ENCODE measurements around the gene MAN1C1. TPM values are rescaled to one million over a fixed set of nuclear protein-coding genes. Genes with fewer than 3 reads are reported as not detected.

MAN1C1 gene
- total RNA-seq, 1 donor from 2014 or later: 5.4 TPM

- Mint-ChIP-seq H3K27me3 (ENCODE audit: unreplicated experiment) (peaks cover 6% of the 10 kb centered on the region), H3K27ac (ENCODE audit: unreplicated experiment) (peak overlapping the region; percentile 34), H3K9me3 (ENCODE audit: unreplicated experiment) (no peaks in the 10 kb centered on the region), H3K36me3 (ENCODE audit: unreplicated experiment) (no peaks in the 10 kb centered on the region), H3K4me3 (ENCODE audit: unreplicated experiment) (no peak overlapping the region), H3K4me1 (ENCODE audit: low read depth, unreplicated experiment) (peaks cover 49% of the 10 kb centered on the region)
- no peak for DNase-seq
- no peak for TF ChIP-seq CTCF (IDR thresholded peaks at IDR 0.05; ENCODE audit: partially characterized antibody, unreplicated experiment)
Observed at GRCh38 chr1:25704267-25704691, 87.7 kb downstream of the MAN1C1 start.

- H3K4me1 Mint-ChIP-seq (ENCODE audit: low read depth, unreplicated experiment): peaks cover 36% of the 10 kb centered on the region
- peaks cover 2% of the 10 kb centered on the region for H3K9me3 Mint-ChIP-seq (ENCODE audit: unreplicated experiment)
- H3K27ac Mint-ChIP-seq (ENCODE audit: unreplicated experiment): no peak overlapping the region
- no peak for TF ChIP-seq CTCF (IDR thresholded peaks at IDR 0.05; ENCODE audit: partially characterized antibody, unreplicated experiment)
- no peaks in the 10 kb centered on the region for H3K27me3 Mint-ChIP-seq (ENCODE audit: unreplicated experiment)
- no peak for DNase-seq
- no peak overlapping the region for H3K4me3 Mint-ChIP-seq (ENCODE audit: unreplicated experiment)
- no peaks in the 10 kb centered on the region for H3K36me3 Mint-ChIP-seq (ENCODE audit: unreplicated experiment)
Observed at GRCh38 chr1:25705699-25706098, 89.1 kb downstream of the MAN1C1 start.

GRCh38 chr1:25706146-25707089, 89.8 kb downstream of the MAN1C1 start:
- no peaks in the 10 kb centered on the region for H3K36me3 Mint-ChIP-seq (ENCODE audit: unreplicated experiment)
- peaks cover 33% of the 10 kb centered on the region for H3K4me1 Mint-ChIP-seq (ENCODE audit: low read depth, unreplicated experiment)
- no peak for TF ChIP-seq CTCF (IDR thresholded peaks at IDR 0.05; ENCODE audit: partially characterized antibody, unreplicated experiment)
- peaks cover 2% of the 10 kb centered on the region for H3K9me3 Mint-ChIP-seq (ENCODE audit: unreplicated experiment)
- peak overlapping the region; percentile 63 for H3K4me3 Mint-ChIP-seq (ENCODE audit: unreplicated experiment)
- no peak for DNase-seq
- H3K27me3 Mint-ChIP-seq (ENCODE audit: unreplicated experiment): no peaks in the 10 kb centered on the region
- no peak overlapping the region for H3K27ac Mint-ChIP-seq (ENCODE audit: unreplicated experiment)

GRCh38 chr1:25707280-25708016, 90.9 kb downstream of the MAN1C1 start:
- peaks cover 31% of the 10 kb centered on the region for H3K4me1 Mint-ChIP-seq (ENCODE audit: low read depth, unreplicated experiment)
- H3K27me3 Mint-ChIP-seq (ENCODE audit: unreplicated experiment): no peaks in the 10 kb centered on the region

More at GRCh38 chr1:25707280-25708016, 90.9 kb downstream of the MAN1C1 start:
- H3K27ac Mint-ChIP-seq (ENCODE audit: unreplicated experiment): peak overlapping the region; percentile 82
- no peak for DNase-seq
- no peaks in the 10 kb centered on the region for H3K36me3 Mint-ChIP-seq (ENCODE audit: unreplicated experiment)
- no peak for TF ChIP-seq CTCF (IDR thresholded peaks at IDR 0.05; ENCODE audit: partially characterized antibody, unreplicated experiment)
- peak overlapping the region; percentile 63 for H3K4me3 Mint-ChIP-seq (ENCODE audit: unreplicated experiment)
- peaks cover 2% of the 10 kb centered on the region for H3K9me3 Mint-ChIP-seq (ENCODE audit: unreplicated experiment)
